Small intestine (tissue), 7 donors: ENCODE measurements around the gene IQGAP3. TPM values are rescaled to one million over a fixed set of nuclear protein-coding genes. Genes with fewer than 3 reads are reported as not detected.
A peak's percentile ranks its signal among the peaks of the same experiment; 100 is the strongest.
"Not testable (repeated sequence)": the region's sequence is repeated elsewhere in the genome, so short reads cannot be mapped to it uniquely, and the experiment has no call there.

Source experiments
- DNase-seq, 2 donors: peaks; one replicate each; pipeline versions ENCODE4 v3.0.0 to v3.0.0-alpha.2; 2013
- FAIRE-seq: peaks from 2 replicates; lab custom pipeline; 2012; peaks lifted over from hg19 to GRCh38; lab: Jason Lieb, UNC
- H3K27ac ChIP-seq, 3 donors: one replicate each; pipeline ENCODE4 v1.5.1; 2013; ENCODE audit warnings: low read length in 2 of 3, mild to moderate bottlenecking in 2 of 3, control low read depth in 1 of 3, inconsistent platforms in 1 of 3, low read depth in 1 of 3, moderate library complexity in 1 of 3
- H3K27me3 ChIP-seq, 3 donors: one replicate each; pipeline ENCODE4 v1.6.1; 2013; ENCODE audit warnings: low read length in 3 of 3, inconsistent platforms in 1 of 3; ENCODE audit not compliant: control insufficient read depth in 3 of 3, insufficient read depth in 3 of 3
- H3K36me3 ChIP-seq, 3 donors: one replicate each; pipeline ENCODE4 v1.6.1; 2013; ENCODE audit warnings: low read length in 3 of 3, inconsistent platforms in 1 of 3, low read depth in 1 of 3, mild to moderate bottlenecking in 1 of 3, moderate library complexity in 1 of 3; ENCODE audit not compliant: control insufficient read depth in 3 of 3, insufficient read depth in 2 of 3
- H3K4me1 ChIP-seq, 3 donors: one replicate each; pipeline ENCODE4 v1.6.1; 2013; ENCODE audit warnings: low read length in 2 of 3, inconsistent platforms in 1 of 3, low read depth in 1 of 3, mild to moderate bottlenecking in 1 of 3, moderate library complexity in 1 of 3; ENCODE audit not compliant: control insufficient read depth in 3 of 3, insufficient read depth in 2 of 3
- H3K4me3 ChIP-seq, 3 donors: one replicate each; pipeline ENCODE4 v1.5.1; 2013; ENCODE audit warnings: low read length in 3 of 3, control low read depth in 1 of 3, inconsistent platforms in 1 of 3, low read depth in 1 of 3, mild to moderate bottlenecking in 1 of 3, moderate library complexity in 1 of 3
- H3K9me3 ChIP-seq, 2 donors: one replicate each; pipeline ENCODE4 v1.6.1; 2013; ENCODE audit warnings: low read depth in 1 of 2, low read length in 1 of 2; ENCODE audit not compliant: control insufficient read depth in 2 of 2, insufficient read depth in 1 of 2
- WGBS, 3 donors: extraction: QIAGEN DNeasy Blood & Tissue Kit; methylation state at CpG; one replicate each; pipeline ENCODE4 v1.1.7; 2013; 5-methylcytosine and 5-hydroxymethylcytosine counted together
- polyA plus RNA-seq, 4 donors: library from polyadenylated mRNA; stranded (reverse) in 3 of 4; unstranded in 1 of 4; fragments of 200-250 nt in 3 of 4; fragments of 120-200 nt in 1 of 4; gene quantifications; one replicate each; pipeline versions ENCODE4 v1.2.1 to v1.2.3, GENCODE V29; 2013
- donor health status: healthy with polysubstance abuse.
- donor health status: control.
- donor health status: control.
- donor health status: Bipolar disorder and iron deficiency.
- donor health status: healthy.

IQGAP3 gene
- polyA plus RNA-seq, 4 donors, result 0.54 to 13.8 (median 7.3) TPM

GRCh38 chr1:156608981-156609380, 36.6 kb upstream of the IQGAP3 start:
- Histone ChIP-seq H3K4me1 (peaks cover 0 to 13% (median 2%) of the 10 kb centered on the region in 3 donors), H3K4me3 (no peak overlapping the region), H3K36me3 (no peaks in the 10 kb centered on the region), H3K27ac (no peak overlapping the region), H3K9me3 (no peaks in the 10 kb centered on the region), H3K27me3 (peaks cover 0 to 2% (median 0%) of the 10 kb centered on the region in 3 donors)
- WGBS, 3 donors, result 27 to 37% (median 30%) methylated on average over 6 of the region's 6 CpGs
- DNase-seq (peak; percentile 58 to 65), FAIRE-seq (no peak)

- H3K4me3 ChIP-seq, result no peak overlapping the region
- H3K4me1 ChIP-seq, result peaks cover 0 to 13% (median 2%) of the 10 kb centered on the region in 3 donors
- no peaks in the 10 kb centered on the region for H3K36me3 ChIP-seq
- 27 to 31% (median 30%) methylated on average over 7 of the region's 7 CpGs for WGBS, 3 donors
- FAIRE-seq (no peak), DNase-seq (peak; percentile 70 to 79)
- H3K27me3 ChIP-seq, result peaks cover 0 to 2% (median 0%) of the 10 kb centered on the region in 3 donors
- no peak overlapping the region for H3K27ac ChIP-seq
- H3K9me3 ChIP-seq, result no peaks in the 10 kb centered on the region
Measured at GRCh38 chr1:156608036-156608674, 35.8 kb upstream of the IQGAP3 start.

- not testable (repeated sequence) for H3K27ac ChIP-seq, H3K4me3 ChIP-seq, FAIRE-seq, H3K4me1 ChIP-seq, H3K9me3 ChIP-seq, DNase-seq, H3K27me3 ChIP-seq, H3K36me3 ChIP-seq
- 80 to 91% (median 86%) methylated on average over 4 of the region's 4 CpGs for WGBS, 3 donors
Measured at GRCh38 chr1:156607344-156607743, 35.0 kb upstream of the IQGAP3 start.

GRCh38 chr1:156602557-156602993, 30.2 kb upstream of the IQGAP3 start:
- FAIRE-seq (no peak), DNase-seq (no peak)
- Histone ChIP-seq H3K27me3 (no peaks in the 10 kb centered on the region), H3K9me3 (no peaks in the 10 kb centered on the region), H3K27ac (no peak overlapping the region), H3K36me3 (peaks cover 0 to 14% (median 9%) of the 10 kb centered on the region in 3 donors), H3K4me3 (no peak overlapping the region), H3K4me1 (peaks cover 0 to 15% (median 2%) of the 10 kb centered on the region in 3 donors)
- WGBS, 3 donors, result 28 to 44% (median 38%) methylated on average over 10 of the region's 10 CpGs

GRCh38 chr1:156601892-156602291, 29.5 kb upstream of the IQGAP3 start:
- Histone ChIP-seq H3K27me3 (no peaks in the 10 kb centered on the region), H3K27ac (peak overlapping the region; percentile 25 to 90 (median 76)), H3K4me3 (peak overlapping the region; percentile 69 to 74 (median 73)), H3K36me3 (peaks cover 0 to 19% (median 11%) of the 10 kb centered on the region in 3 donors), H3K4me1 (peaks cover 0 to 15% (median 2%) of the 10 kb centered on the region in 3 donors), H3K9me3 (no peaks in the 10 kb centered on the region)
- FAIRE-seq (no peak), DNase-seq (no peak)
- 62 to 69% (median 68%) methylated on average over 12 of the region's 12 CpGs for WGBS, 3 donors

GRCh38 chr1:156601122-156601830, 28.9 kb upstream of the IQGAP3 start, which contains the start of gene GPATCH4:
GPATCH4 (minus strand) TSS chr1:156601479.
- H3K36me3 ChIP-seq, result peaks cover 0 to 23% (median 11%) of the 10 kb centered on the region in 3 donors
- peaks cover 0 to 15% (median 2%) of the 10 kb centered on the region in 3 donors for H3K4me1 ChIP-seq
- H3K27me3 ChIP-seq, result no peaks in the 10 kb centered on the region
- peak within 1 kb of the TSS; percentile 25 to 90 (median 76) for H3K27ac ChIP-seq
- no peaks in the 10 kb centered on the region for H3K9me3 ChIP-seq
- no peak for FAIRE-seq
- 0 to 1% (median 0%) methylated on average over 35 of the region's 35 CpGs for WGBS, 3 donors
- peak; percentile 77 to 91 for DNase-seq
- H3K4me3 ChIP-seq, result peak within 1 kb of the TSS; percentile 69 to 74 (median 73)

GRCh38 chr1:156600733-156601121, 28.4 kb upstream of the IQGAP3 start:
- peaks cover 0 to 27% (median 11%) of the 10 kb centered on the region in 3 donors for H3K36me3 ChIP-seq
- H3K4me1 ChIP-seq, result peaks cover 0 to 15% (median 2%) of the 10 kb centered on the region in 3 donors
- H3K4me3 ChIP-seq, result peak overlapping the region; percentile 69 to 74 (median 73)
- WGBS, 3 donors, result 1 to 2% (median 2%) methylated on average over 13 of the region's 13 CpGs
- FAIRE-seq (no peak), DNase-seq (peak in 1 of 2 donors; percentile 38)
- H3K9me3 ChIP-seq, result no peaks in the 10 kb centered on the region
- peak overlapping the region in 2 of 3 donors; percentile 76 to 90 for H3K27ac ChIP-seq
- H3K27me3 ChIP-seq, result no peaks in the 10 kb centered on the region

- 26 to 48% (median 32%) methylated on average over 3 of the region's 3 CpGs for WGBS, 3 donors
- no peak for FAIRE-seq
Measured at GRCh38 chr1:156599811-156600210, 27.4 kb upstream of the IQGAP3 start.

More at GRCh38 chr1:156599811-156600210, 27.4 kb upstream of the IQGAP3 start:
- H3K9me3 ChIP-seq, result no peaks in the 10 kb centered on the region
- no peaks in the 10 kb centered on the region for H3K27me3 ChIP-seq
- H3K27ac ChIP-seq, result no peak overlapping the region
- peaks cover 0 to 15% (median 2%) of the 10 kb centered on the region in 3 donors for H3K4me1 ChIP-seq
- no peak for DNase-seq
- H3K4me3 ChIP-seq, result no peak overlapping the region
- H3K36me3 ChIP-seq, result peaks cover 0 to 36% (median 11%) of the 10 kb centered on the region in 3 donors
